B cell (primary cell): ENCODE measurements around the gene RAB3IL1. TPM values are rescaled to one million over a fixed set of nuclear protein-coding genes. Genes with fewer than 3 reads are reported as not detected.

Experiments
- ATAC-seq: fragments of 200-7000 bp; cut with Tn5 transposase; one replicate; pipeline ENCODE4 v1.10.0; 2021; ENCODE audit warnings: low read depth, mild to moderate bottlenecking, moderate number of reproducible peaks, moderate library complexity
- CTCF ChIA-PET: fragments of 350-600 bp; sonication (Branson Sonifier 250); formaldehyde crosslinking; loops from one replicate; lab custom pipeline; 2021; ENCODE audit warnings: antibody characterized with exemption, inconsistent platforms; lab: Charles Lee
- POLR2A ChIA-PET: fragments of 350-600 bp; sonication (Branson Sonifier 250); formaldehyde crosslinking; loops from one replicate; lab custom pipeline; 2021; ENCODE audit warnings: antibody characterized with exemption; lab: Charles Lee
- DNase-seq: peaks from one replicate; pipeline ENCODE4 v3.0.0; 2013
- H2AFZ ChIP-seq: 2 replicates; pipeline ENCODE4 v1.6.1; 2012; ENCODE audit warnings: mild to moderate bottlenecking, low read depth, low read length; ENCODE audit not compliant: insufficient read depth, poor library complexity, severe bottlenecking
- H3K27ac ChIP-seq, 2 donors: 1 replicate in 1 of 2; 2 replicates in 1 of 2; pipeline ENCODE4 v1.5.1; 2012 to 2013; ENCODE audit warnings: low read length in 2 of 2, mild to moderate bottlenecking in 2 of 2, moderate library complexity in 1 of 2
- H3K27me3 ChIP-seq, 4 experiments: fragments of 200-600 bp in 1 of 4; sonication (generic) in 1 of 4; replicated peaks in 1 of 4; 1 replicate in 2 of 4; 2 replicates in 2 of 4; pipeline versions ENCODE4 v1.6.1 to v1.7.0; 2013 to 2016; ENCODE audit warnings: low read length in 3 of 4, mild to moderate bottlenecking in 2 of 4, mixed read lengths in 1 of 4, moderate library complexity in 1 of 4; ENCODE audit not compliant: insufficient read depth in 4 of 4, control insufficient read depth in 3 of 4; ENCODE audit errors: control extremely low read depth in 1 of 4
- H3K36me3 ChIP-seq, 2 experiments: replicated peaks in 1 of 2; 1 replicate in 1 of 2; 2 replicates in 1 of 2; pipeline versions ENCODE4 v1.6.1 to v1.7.1; 2013; ENCODE audit warnings: low read length in 1 of 2; ENCODE audit not compliant: insufficient read depth in 2 of 2, control insufficient read depth in 1 of 2; ENCODE audit errors: control extremely low read depth in 1 of 2, extremely low read depth in 1 of 2
- H3K4me1 ChIP-seq, 2 donors: fragments of 200-600 bp in 1 of 2; sonication (generic) in 1 of 2; 1 replicate in 1 of 2; 2 replicates in 1 of 2; pipeline versions ENCODE4 v1.5.1 to v1.6.1; 2013 to 2017; ENCODE audit warnings: low read length in 2 of 2; ENCODE audit not compliant: control insufficient read depth in 2 of 2, insufficient read depth in 2 of 2
- H3K4me2 ChIP-seq: replicated peaks from 2 replicates; pipeline ENCODE3; 2012; ENCODE audit warnings: mild to moderate bottlenecking, low read depth, low read length; ENCODE audit not compliant: poor library complexity, severe bottlenecking
- H3K4me3 ChIP-seq, 5 experiments: fragments of 200-600 bp in 1 of 5; sonication (generic) in 1 of 5; 1 replicate in 3 of 5; 2 replicates in 2 of 5; pipeline versions ENCODE4 v1.5.1 to v1.7.0; 2011 to 2016; ENCODE audit warnings: low read length in 4 of 5, mild to moderate bottlenecking in 4 of 5, low read depth in 2 of 5, control low read depth in 1 of 5, moderate library complexity in 1 of 5; ENCODE audit not compliant: insufficient read depth in 1 of 5; ENCODE audit errors: control extremely low read depth in 1 of 5, extremely low read depth in 1 of 5
- H3K79me2 ChIP-seq: fragments of 200-600 bp; sonication (generic); one replicate; pipeline ENCODE4 v1.6.0; 2016; ENCODE audit warnings: low read length; ENCODE audit not compliant: control insufficient read depth, insufficient read depth
- H3K9ac ChIP-seq: fragments of 200-600 bp; sonication (generic); 2 replicates; pipeline ENCODE4 v1.6.1; 2017; ENCODE audit warnings: mild to moderate bottlenecking, low read length, moderate library complexity
- H3K9me3 ChIP-seq, 3 donors: one replicate each; pipeline versions ENCODE4 v1.6.1 to v1.7.1; 2013; ENCODE audit warnings: low read length in 2 of 3; ENCODE audit not compliant: control insufficient read depth in 2 of 3, insufficient read depth in 1 of 3; ENCODE audit errors: control extremely low read depth in 1 of 3
- H4K20me1 ChIP-seq: 2 replicates; pipeline ENCODE4 v1.6.0; 2012; ENCODE audit warnings: mild to moderate bottlenecking, low read length; ENCODE audit not compliant: insufficient read depth, control insufficient read depth, poor library complexity, severe bottlenecking
- H3K27ac Mint-ChIP-seq: one replicate; pipeline ENCODE4 v1.8.0; 2021; ENCODE audit warnings: mixed read lengths
- H3K27me3 Mint-ChIP-seq: one replicate; pipeline ENCODE4 v1.8.0; 2021; ENCODE audit warnings: mixed read lengths
- H3K4me1 Mint-ChIP-seq: one replicate; pipeline ENCODE4 v1.8.0; 2021; ENCODE audit warnings: mixed read lengths
- H3K4me3 Mint-ChIP-seq: one replicate; pipeline ENCODE4 v1.8.0; 2021; ENCODE audit warnings: mixed read lengths
- H3K9me3 Mint-ChIP-seq: one replicate; pipeline ENCODE4 v1.8.0; 2022; ENCODE audit warnings: mixed read lengths; ENCODE audit not compliant: insufficient read depth
- CTCF ChIP-seq: fragments of 200-600 bp; IDR thresholded peaks from one replicate; pipeline ENCODE4 v1.8.0; 2022; ENCODE audit warnings: antibody characterized with exemption, mild to moderate bottlenecking
- EZH2 ChIP-seq: IDR thresholded peaks from 2 replicates; pipeline ENCODE4 v1.6.1; 2012; ENCODE audit warnings: borderline replicate concordance, low read depth, mild to moderate bottlenecking, moderate library complexity, low read length; ENCODE audit not compliant: insufficient read depth, poor library complexity, severe bottlenecking
- WGBS: methylation state at CpG from one replicate; pipeline ENCODE4 v1.1.5; 2013; ENCODE audit warnings: missing lambda C conversion rate; ENCODE audit not compliant: insufficient coverage; 5-methylcytosine and 5-hydroxymethylcytosine counted together
- intact Hi-C: fragments of 100-400 bp; cut with micrococcal nuclease; formaldehyde crosslinking; loops from one replicate; pipeline ENCODE4 v1.10.0; 2022
- polyA plus RNA-seq: library from polyadenylated mRNA; depleted of rRNA; stranded (reverse); fragments of >200 nt; gene quantifications from 2 replicates; pipeline ENCODE4 v1.2.3, GENCODE V29; 2012
- total RNA-seq, 2 donors: library from RNA; stranded (reverse); fragments of 120-200 nt in 1 of 2; gene quantifications; 1 replicate in 1 of 2; 2 replicates in 1 of 2; pipeline versions ENCODE4 v1.2.3 to v1.2.4, GENCODE V29; 2013 to 2022

Gene RAB3IL1
- total and polyA plus RNA-seq, 2 donors (not counting 1 experiment from before 2014, with no cell fraction given) = 0.27 TPM; not detected in 1

DNA sequence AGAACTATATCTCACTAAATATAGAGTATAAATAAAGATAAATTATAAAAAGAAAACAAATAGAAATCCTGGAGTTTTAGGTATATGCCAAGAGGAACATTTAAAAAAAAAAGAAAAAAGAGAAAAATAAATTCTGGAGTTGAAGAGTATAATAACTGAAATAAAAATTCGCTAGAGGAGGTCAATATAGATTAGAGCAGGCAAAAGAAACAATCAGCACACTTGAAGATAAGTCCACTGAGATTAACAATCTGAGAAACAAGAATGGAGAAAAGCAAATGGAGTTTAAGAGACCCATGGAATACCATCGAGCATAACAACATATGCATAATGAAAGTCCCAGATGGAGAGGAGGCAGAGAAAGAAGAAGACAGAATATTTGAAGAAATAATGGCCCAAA, 18.5 kb upstream of the RAB3IL1 start:
- Histone ChIP-seq H3K4me3 (no peak overlapping the region), H3K4me2 (no peak overlapping the region), H4K20me1 (no peaks in the 10 kb centered on the region), H3K27ac (no peak overlapping the region), H3K9me3 (peaks cover 0 to 29% (median 12%) of the 10 kb centered on the region in 3 donors), H3K4me1 (no peaks in the 10 kb centered on the region), H3K79me2 (no peaks in the 10 kb centered on the region), H2AFZ (no peak overlapping the region), H3K9ac (no peak overlapping the region), H3K27me3 (peaks cover 0 to 13% (median 5%) of the 10 kb centered on the region in 4 experiments), H3K36me3 (no peaks in the 10 kb centered on the region)
- ATAC-seq (no peak), DNase-seq (no peak)
- intact Hi-C loops = no loop called here
- Mint-ChIP-seq H3K27me3 (peaks cover 40% of the 10 kb centered on the region), H3K27ac (no peak overlapping the region), H3K4me3 (no peak overlapping the region), H3K4me1 (no peaks in the 10 kb centered on the region), H3K9me3 (peaks cover 4% of the 10 kb centered on the region)
- ChIA-PET CTCF (interaction anchor here (1.0 to 2.9 kb wide), 4 partner anchors 12 to 146 kb away, joined by 3 to 15 read pairs (median 9); no protein-coding TSS in a partner anchor), POLR2A (no interaction called here)
- TF ChIP-seq EZH2 (no peak), CTCF (no peak)
- WGBS = no CpG with 5 or more reads among the region's 2 CpGs

DNA sequence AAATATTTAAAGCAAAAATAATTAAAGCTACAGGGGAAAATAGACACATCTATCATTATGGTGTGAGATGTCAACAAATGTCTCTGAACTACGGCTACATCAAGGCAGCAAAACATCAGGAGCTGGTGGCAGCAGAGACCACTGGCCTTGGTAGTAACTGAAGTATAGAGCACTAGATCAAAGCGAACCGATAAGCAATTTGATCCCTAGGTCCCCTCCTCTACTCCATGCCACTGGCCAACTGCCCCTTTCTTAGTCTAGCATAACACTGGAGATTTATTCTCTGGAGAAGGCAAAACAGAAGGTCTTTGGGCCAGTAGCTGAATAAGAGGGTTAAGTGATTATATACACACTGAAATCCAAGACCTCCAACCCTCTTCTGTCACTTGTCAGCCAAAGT, 13.6 kb upstream of the RAB3IL1 start:
- Histone ChIP-seq H3K9me3 (peaks cover 0 to 16% (median 5%) of the 10 kb centered on the region in 3 donors), H2AFZ (no peak overlapping the region), H4K20me1 (no peaks in the 10 kb centered on the region), H3K4me3 (no peak overlapping the region), H3K27ac (no peak overlapping the region), H3K4me2 (no peak overlapping the region), H3K4me1 (no peaks in the 10 kb centered on the region), H3K79me2 (no peaks in the 10 kb centered on the region), H3K36me3 (no peaks in the 10 kb centered on the region), H3K27me3 (peaks cover 0 to 11% (median 4%) of the 10 kb centered on the region in 4 experiments), H3K9ac (no peak overlapping the region)
- H3K4me3 Mint-ChIP-seq = no peak overlapping the region
- ATAC-seq (no peak), DNase-seq (no peak)
- ChIA-PET POLR2A (no interaction called here), CTCF (no interaction called here)
- H3K27me3 Mint-ChIP-seq = peaks cover 29% of the 10 kb centered on the region
- no peaks in the 10 kb centered on the region for H3K4me1 Mint-ChIP-seq
- intact Hi-C loops = no loop called here
- no peak for TF ChIP-seq EZH2
- no peak for TF ChIP-seq CTCF
- H3K27ac Mint-ChIP-seq = no peak overlapping the region
- H3K9me3 Mint-ChIP-seq = peaks cover 1% of the 10 kb centered on the region
- WGBS = no CpG with 5 or more reads among the region's 3 CpGs
